GM19397 (cell line): ENCODE results near the gene INS.

Experiments
- ATAC-seq: cut with Tn5 transposase; IDR thresholded peaks from one replicate; pipeline ENCODE4 v1.9.1; 2021; ENCODE audit warnings: mild to moderate bottlenecking, moderate library complexity; ENCODE audit not compliant: unreplicated experiment

Gene INS

GRCh38 chr11:2160736-2161259 lies at the start of gene INS:
TSS of gene INS (minus strand) at chr11:2161209. CDS start at chr11:2160971, 238 bp downstream.
- ATAC-seq, result no peak

- ATAC-seq, result no peak
These were observed 49.5 kb upstream of the INS start for GRCh38 chr11:2210366-2211112.

- no peak for ATAC-seq
These were observed 48.9 kb upstream of the INS start for GRCh38 chr11:2209900-2210321.

GRCh38 chr11:2209370-2209801 lies 48.4 kb upstream of the INS start:
- ATAC-seq, result no peak

GRCh38 chr11:2208691-2209369 lies 47.8 kb upstream of the INS start:
- no peak for ATAC-seq

- ATAC-seq, result no peak
These were observed 47.0 kb upstream of the INS start for GRCh38 chr11:2207773-2208621.

GRCh38 chr11:2207212-2207611 lies 46.2 kb upstream of the INS start:
- ATAC-seq, result no peak

GRCh38 chr11:2205981-2206690 lies 45.1 kb upstream of the INS start:
- ATAC-seq, result no peak

GRCh38 chr11:2205214-2205720 lies 44.3 kb upstream of the INS start:
- ATAC-seq, result no peak

- ATAC-seq, result no peak
These were observed 43.6 kb upstream of the INS start for GRCh38 chr11:2204361-2205213.

GRCh38 chr11:2203440-2204259 lies 42.6 kb upstream of the INS start:
- no peak for ATAC-seq

GRCh38 chr11:2202900-2203439 lies 42.0 kb upstream of the INS start:
- no peak for ATAC-seq

- ATAC-seq, result no peak
These were observed 41.3 kb upstream of the INS start for GRCh38 chr11:2202071-2202899.

GRCh38 chr11:2201542-2201941 lies 40.5 kb upstream of the INS start:
- no peak for ATAC-seq

GRCh38 chr11:2200957-2201519 lies 40.0 kb upstream of the INS start:
- no peak for ATAC-seq

- ATAC-seq, result no peak
These were observed 39.5 kb upstream of the INS start for GRCh38 chr11:2200536-2200935.
